DND-41 (cell line): Measurements from ENCODE around the gene DTX2.

Experiments
- EZH2 ChIP-seq: IDR thresholded peaks from 3 replicates; pipeline ENCODE4 v1.6.1; 2012; ENCODE audit warnings: borderline replicate concordance, low read depth, mild to moderate bottlenecking, moderate library complexity, low read length, inconsistent platforms; ENCODE audit not compliant: severe bottlenecking
- TF ChIP-seq, protein P1 (sequence below): IDR thresholded peaks from 2 replicates; pipeline ENCODE4 v1.5.1; 2012; ENCODE audit warnings: borderline replicate concordance, low read length, moderate library complexity, mild to moderate bottlenecking; ENCODE audit not compliant: poor library complexity, severe bottlenecking; ENCODE audit errors: extremely low read depth

DNA sequence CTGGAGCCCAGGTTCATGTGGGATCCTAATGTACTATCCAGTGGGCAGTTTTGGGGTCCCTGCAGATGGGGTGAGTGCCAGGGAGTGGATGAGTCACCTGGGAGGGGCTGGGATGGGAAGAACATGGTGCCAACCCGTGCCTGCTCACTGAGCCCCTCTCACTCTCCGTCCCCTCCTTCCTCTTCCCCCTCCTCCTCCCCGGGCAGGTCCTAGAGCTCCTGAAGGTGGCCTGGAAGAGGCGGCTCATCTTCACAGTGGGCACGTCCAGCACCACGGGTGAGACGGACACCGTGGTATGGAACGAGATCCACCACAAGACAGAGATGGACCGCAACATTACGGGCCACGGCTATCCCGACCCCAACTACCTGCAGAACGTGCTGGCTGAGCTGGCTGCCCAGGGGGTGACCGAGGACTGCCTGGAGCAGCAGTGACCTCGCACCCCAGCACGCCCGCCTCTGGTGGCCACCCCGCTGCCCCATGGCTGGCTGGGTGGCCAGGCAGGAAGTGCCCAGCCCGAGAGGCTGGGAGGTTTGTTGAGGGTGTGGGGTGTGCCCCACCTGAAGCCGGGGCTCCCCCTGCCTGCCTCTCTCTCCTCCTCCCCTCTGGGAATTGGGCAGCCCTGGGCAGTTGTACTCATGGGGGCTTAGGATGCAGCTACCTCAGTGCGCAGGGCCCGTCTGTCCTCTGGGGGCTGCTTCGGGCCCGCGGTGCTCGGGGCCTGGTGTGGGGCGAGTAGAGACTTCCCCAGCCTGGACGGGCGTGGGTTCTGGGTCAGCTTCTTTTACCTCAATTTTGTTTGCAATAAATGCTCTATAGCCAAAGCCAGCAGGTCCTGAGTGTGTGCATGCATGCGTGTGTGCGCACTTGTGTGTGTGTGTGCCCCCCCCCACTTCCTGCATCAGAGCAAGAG is 43.9 kb downstream of the DTX2 start:
- no peak for TF ChIP-seq EZH2
- TF ChIP-seq, protein P1, sequence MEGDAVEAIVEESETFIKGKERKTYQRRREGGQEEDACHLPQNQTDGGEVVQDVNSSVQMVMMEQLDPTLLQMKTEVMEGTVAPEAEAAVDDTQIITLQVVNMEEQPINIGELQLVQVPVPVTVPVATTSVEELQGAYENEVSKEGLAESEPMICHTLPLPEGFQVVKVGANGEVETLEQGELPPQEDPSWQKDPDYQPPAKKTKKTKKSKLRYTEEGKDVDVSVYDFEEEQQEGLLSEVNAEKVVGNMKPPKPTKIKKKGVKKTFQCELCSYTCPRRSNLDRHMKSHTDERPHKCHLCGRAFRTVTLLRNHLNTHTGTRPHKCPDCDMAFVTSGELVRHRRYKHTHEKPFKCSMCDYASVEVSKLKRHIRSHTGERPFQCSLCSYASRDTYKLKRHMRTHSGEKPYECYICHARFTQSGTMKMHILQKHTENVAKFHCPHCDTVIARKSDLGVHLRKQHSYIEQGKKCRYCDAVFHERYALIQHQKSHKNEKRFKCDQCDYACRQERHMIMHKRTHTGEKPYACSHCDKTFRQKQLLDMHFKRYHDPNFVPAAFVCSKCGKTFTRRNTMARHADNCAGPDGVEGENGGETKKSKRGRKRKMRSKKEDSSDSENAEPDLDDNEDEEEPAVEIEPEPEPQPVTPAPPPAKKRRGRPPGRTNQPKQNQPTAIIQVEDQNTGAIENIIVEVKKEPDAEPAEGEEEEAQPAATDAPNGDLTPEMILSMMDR, result no peak
